Stimulated activated naive B cell treated with anti-CD40 and anti-IgM and Interleukin-4, amounts not matched to agents 10 μg/mL and 1 μg/mL and 100 μg/mL, for 72 hours (primary cell): ENCODE results near the gene ZNF391.
"Not testable (repeated sequence)": the region's sequence is repeated elsewhere in the genome, so short reads cannot be mapped to it uniquely, and the experiment has no call there.

Experiments used
- ATAC-seq, 2 donors: fragments of 150-1000 bp; cut with Tn5 transposase; replicated peaks; 2 replicates each; pipeline ENCODE4 v1.10.0; 2021; ENCODE audit warnings: moderate library complexity in 1 of 2
- DNase-seq: peaks from one replicate; pipeline ENCODE4 v3.0.0; 2021
- H3K27ac Mint-ChIP-seq: one replicate; pipeline ENCODE4 v1.8.0; 2022; ENCODE audit warnings: mild to moderate bottlenecking, mixed read lengths
- H3K27me3 Mint-ChIP-seq, 2 donors: one replicate each; pipeline ENCODE4 v1.8.0; 2022; ENCODE audit warnings: mixed read lengths in 2 of 2
- H3K36me3 Mint-ChIP-seq, 2 donors: one replicate each; pipeline ENCODE4 v1.8.0; 2022; ENCODE audit warnings: mixed read lengths in 2 of 2, mild to moderate bottlenecking in 1 of 2
- H3K4me1 Mint-ChIP-seq, 2 donors: one replicate each; pipeline ENCODE4 v1.8.0; 2022; ENCODE audit warnings: mixed read lengths in 2 of 2, mild to moderate bottlenecking in 1 of 2
- H3K4me3 Mint-ChIP-seq, 2 donors: one replicate each; pipeline ENCODE4 v1.8.0; 2022; ENCODE audit warnings: mild to moderate bottlenecking in 2 of 2, mixed read lengths in 2 of 2, moderate library complexity in 1 of 2
- H3K9me3 Mint-ChIP-seq, 2 donors: one replicate each; pipeline ENCODE4 v1.8.0; 2022; ENCODE audit warnings: mixed read lengths in 2 of 2, mild to moderate bottlenecking in 1 of 2

ZNF391 gene

DNA sequence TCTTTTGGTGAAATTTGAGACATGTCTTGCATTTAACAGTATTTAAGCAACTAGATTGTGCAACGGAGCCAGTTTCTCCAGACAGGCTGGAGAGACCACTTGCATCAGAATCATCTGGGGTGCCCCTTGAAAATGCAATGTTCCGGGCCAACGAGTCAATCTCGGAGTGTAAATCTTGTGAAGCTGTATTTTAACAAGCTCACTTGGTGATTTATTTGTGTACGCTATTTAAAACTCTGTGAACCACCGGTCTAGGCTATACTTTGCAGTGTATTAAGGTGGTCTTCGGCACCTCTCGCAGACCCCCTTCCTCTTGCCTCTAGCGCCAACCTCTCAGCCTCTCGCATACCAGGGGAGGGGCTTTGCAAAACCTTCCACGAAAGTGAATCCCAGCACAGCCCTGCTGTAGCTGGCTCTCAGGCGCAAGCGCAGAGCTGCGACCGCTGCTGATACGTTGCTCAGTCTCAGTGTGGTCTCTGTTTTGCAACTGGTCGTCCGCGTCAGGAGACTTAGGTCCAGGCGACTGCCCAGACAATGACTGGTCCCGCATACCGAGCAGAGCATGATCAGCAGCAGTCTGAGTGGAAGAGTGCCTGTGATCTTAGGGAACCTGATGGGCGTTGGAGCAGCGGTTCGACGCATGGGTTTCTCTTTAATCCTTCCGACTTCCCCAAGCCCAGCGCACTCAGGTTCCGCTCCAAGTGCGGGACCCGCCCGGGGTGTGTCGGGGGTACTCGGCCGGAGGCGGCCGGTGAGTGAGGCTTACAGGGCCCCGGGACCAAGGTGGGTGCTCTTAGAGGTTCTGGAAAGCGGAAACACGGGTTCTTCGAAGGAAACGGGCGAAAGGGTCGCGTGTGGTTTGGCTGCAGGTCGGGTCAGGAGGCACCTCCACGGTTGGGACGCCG lies at the start of gene ZNF391:
ZNF391 (plus strand) TSS at position 467 of the 905 bp plus-strand sequence. CDS start 11,612 bp downstream, outside the sequence.
- Mint-ChIP-seq H3K27me3 (peaks cover 1 to 16% of the 10 kb centered on the region in 2 donors), H3K36me3 (peaks cover under 1 to 2% of the 10 kb centered on the region in 2 donors), H3K27ac (peak within 1 kb of the TSS; percentile 97), H3K4me1 (peaks cover 4 to 12% of the 10 kb centered on the region in 2 donors), H3K9me3 (peaks cover 1 to 2% of the 10 kb centered on the region in 2 donors), H3K4me3 (peak within 1 kb of the TSS; percentile 91 to 98)
- DNase-seq (peak; percentile 77), ATAC-seq (peak; percentile 92 to 95)

GRCh38 chr6:27352850-27353249 lies 35.7 kb upstream of the ZNF391 start:
- Mint-ChIP-seq H3K4me3 (no peak overlapping the region), H3K27ac (no peak overlapping the region), H3K4me1 (no peaks in the 10 kb centered on the region), H3K9me3 (peaks cover 10 to 15% of the 10 kb centered on the region in 2 donors), H3K36me3 (peaks cover 0 to 1% of the 10 kb centered on the region in 2 donors), H3K27me3 (peaks cover 7 to 20% of the 10 kb centered on the region in 2 donors)
- no peak for DNase-seq
- no peak for ATAC-seq

DNA sequence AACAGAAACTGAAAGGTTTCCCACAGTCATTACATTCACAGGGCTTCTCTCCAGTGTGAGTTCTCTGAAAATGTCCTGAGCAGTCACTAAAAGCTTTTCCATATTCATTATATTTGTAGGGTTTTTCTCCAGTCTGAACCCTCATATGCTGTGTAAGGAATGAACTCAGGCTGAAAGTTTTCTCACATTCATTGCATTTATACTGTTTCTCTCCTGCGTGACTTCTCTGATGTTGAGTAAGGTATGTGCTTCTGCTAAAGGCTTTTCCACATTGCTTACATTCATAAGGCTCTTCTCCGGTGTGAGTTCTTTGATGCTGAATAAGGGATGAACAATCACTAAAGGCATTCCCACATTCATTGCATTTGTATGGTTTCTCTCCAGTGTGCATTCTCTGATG lies 29.8 kb upstream of the ZNF391 start:
- H3K36me3 Mint-ChIP-seq, result peaks cover 4 to 17% of the 10 kb centered on the region in 2 donors
- DNase-seq, result no peak
- H3K9me3 Mint-ChIP-seq, result peaks cover 29 to 34% of the 10 kb centered on the region in 2 donors

GRCh38 chr6:27359231-27359630 lies 29.3 kb upstream of the ZNF391 start:
- peaks cover 4 to 17% of the 10 kb centered on the region in 2 donors for H3K36me3 Mint-ChIP-seq
- H3K4me3 Mint-ChIP-seq, result no peak overlapping the region
- no peak for ATAC-seq
- H3K27ac Mint-ChIP-seq, result no peak overlapping the region
- H3K27me3 Mint-ChIP-seq, result peaks cover 4 to 20% of the 10 kb centered on the region in 2 donors
- no peaks in the 10 kb centered on the region for H3K4me1 Mint-ChIP-seq
- no peak for DNase-seq
- peaks cover 26 to 34% of the 10 kb centered on the region in 2 donors for H3K9me3 Mint-ChIP-seq

More for the DNA sequence above, 29.8 kb upstream of the ZNF391 start:
- no peak for ATAC-seq
- Mint-ChIP-seq H3K4me1 (no peaks in the 10 kb centered on the region), H3K27me3 (peaks cover 4 to 20% of the 10 kb centered on the region in 2 donors), H3K27ac (no peak overlapping the region), H3K4me3 (no peak overlapping the region)

DNA sequence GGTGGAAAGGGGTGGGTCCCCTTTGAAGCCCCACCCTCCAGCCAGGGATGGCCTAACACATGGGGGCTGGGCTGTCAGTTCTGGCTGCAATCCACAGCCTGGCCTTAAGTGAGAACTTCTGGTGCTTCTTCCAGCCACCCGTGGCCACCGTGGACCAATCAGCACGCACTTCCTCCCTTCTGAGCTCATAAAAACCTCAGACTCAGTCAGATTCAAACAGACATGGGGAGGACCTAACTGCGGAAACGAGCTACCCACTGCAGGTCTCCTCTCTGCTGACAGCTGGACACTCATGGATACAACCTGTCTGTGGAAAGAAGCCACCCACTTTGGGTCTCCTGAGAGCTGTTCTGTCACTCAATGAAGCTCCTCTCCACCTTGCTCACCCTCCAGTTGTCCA lies 20.4 kb upstream of the ZNF391 start:
- H3K27me3 Mint-ChIP-seq, result peaks cover 18 to 29% of the 10 kb centered on the region in 2 donors
- H3K4me3 Mint-ChIP-seq, result no peak overlapping the region
- H3K9me3 Mint-ChIP-seq, result peaks cover 10 to 18% of the 10 kb centered on the region in 2 donors
- no peak for ATAC-seq
- no peak for DNase-seq
- no peak overlapping the region for H3K27ac Mint-ChIP-seq
- H3K36me3 Mint-ChIP-seq, result peaks cover 4 to 19% of the 10 kb centered on the region in 2 donors
- no peaks in the 10 kb centered on the region for H3K4me1 Mint-ChIP-seq

GRCh38 chr6:27370391-27370790 lies 18.2 kb upstream of the ZNF391 start:
- Mint-ChIP-seq H3K9me3 (peaks cover 10 to 18% of the 10 kb centered on the region in 2 donors), H3K4me1 (peaks cover 9 to 14% of the 10 kb centered on the region in 2 donors), H3K36me3 (peaks cover 4 to 19% of the 10 kb centered on the region in 2 donors), H3K27ac (no peak overlapping the region), H3K4me3 (no peak overlapping the region), H3K27me3 (peaks cover 36 to 46% of the 10 kb centered on the region in 2 donors)
- no peak for ATAC-seq
- no peak for DNase-seq

DNA sequence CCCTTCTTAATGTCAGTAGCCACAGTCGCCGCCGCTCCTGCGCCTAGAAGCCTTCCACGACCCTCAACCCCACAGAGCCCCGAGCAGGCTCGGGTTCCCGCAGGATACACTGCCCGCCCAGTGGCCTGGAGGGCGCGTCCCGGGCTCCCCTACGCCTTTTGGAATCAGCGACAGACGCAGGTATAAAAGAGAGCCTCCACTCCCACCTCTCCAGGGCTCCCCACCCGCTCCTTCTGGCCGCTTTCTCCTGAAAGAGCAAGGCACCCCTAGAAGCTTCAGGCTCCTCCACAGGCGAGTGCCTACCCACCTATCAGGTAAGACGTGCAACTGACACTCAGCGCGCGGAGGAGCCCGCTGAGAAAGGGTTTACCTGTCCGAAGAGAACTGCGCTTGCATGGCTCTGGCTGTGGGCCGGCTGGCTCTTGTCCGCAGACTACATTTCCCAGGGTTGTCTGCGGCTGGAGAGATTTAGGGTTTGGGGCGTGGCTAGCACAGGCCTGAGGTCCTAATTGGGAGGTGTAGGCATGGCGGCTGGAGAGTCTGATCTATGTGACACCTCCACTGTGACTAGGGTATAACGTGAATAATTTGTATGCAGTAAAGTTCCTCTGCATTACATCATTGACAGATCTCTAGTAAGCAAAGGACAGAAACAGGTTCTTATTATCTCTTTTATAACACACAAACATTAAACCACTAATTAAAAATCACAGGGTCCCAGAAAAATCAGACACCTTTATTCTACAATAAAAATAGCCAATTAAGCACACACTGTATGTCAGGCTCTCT lies 13.5 kb upstream of the ZNF391 start:
- ATAC-seq, result peak; percentile 100
- Mint-ChIP-seq H3K4me3 (peak overlapping the region; percentile 85 to 93), H3K36me3 (peaks cover 0 to 2% of the 10 kb centered on the region in 2 donors), H3K27me3 (peaks cover 44% of the 10 kb centered on the region in 2 donors), H3K9me3 (peaks cover 0 to 3% of the 10 kb centered on the region in 2 donors), H3K27ac (no peak overlapping the region), H3K4me1 (peaks cover 12 to 18% of the 10 kb centered on the region in 2 donors)
- peak; percentile 74 for DNase-seq

- H3K27me3 Mint-ChIP-seq, result peaks cover 44 to 47% of the 10 kb centered on the region in 2 donors
- ATAC-seq, result no peak
- peak overlapping the region; percentile 85 to 93 for H3K4me3 Mint-ChIP-seq
- H3K9me3 Mint-ChIP-seq, result peaks cover 0 to 3% of the 10 kb centered on the region in 2 donors
- DNase-seq, result no peak
- peaks cover 12 to 18% of the 10 kb centered on the region in 2 donors for H3K4me1 Mint-ChIP-seq
- no peak overlapping the region for H3K27ac Mint-ChIP-seq
- peaks cover 0 to 2% of the 10 kb centered on the region in 2 donors for H3K36me3 Mint-ChIP-seq
Observed at GRCh38 chr6:27375613-27376079, 12.9 kb upstream of the ZNF391 start.

DNA sequence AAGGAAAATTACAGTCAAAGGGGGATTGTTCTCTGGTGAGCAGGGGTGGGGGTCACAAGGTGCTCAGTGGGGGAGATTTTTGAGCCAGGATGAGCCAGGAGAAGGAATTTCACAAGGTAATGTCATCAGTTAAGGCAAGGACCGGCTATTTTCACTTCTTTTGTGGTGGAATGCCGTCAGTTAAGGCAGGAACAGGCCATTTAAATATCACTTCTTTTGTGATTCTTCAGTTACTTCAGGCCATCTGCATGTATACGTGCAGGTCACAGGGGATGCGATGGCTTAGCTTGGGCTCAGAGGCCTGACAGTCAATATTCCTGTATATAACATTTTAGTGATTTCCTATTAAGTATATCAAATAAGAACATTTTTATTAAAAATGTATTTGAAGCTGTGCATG lies 10.2 kb upstream of the ZNF391 start:
- not testable (repeated sequence) for H3K36me3 Mint-ChIP-seq, H3K27ac Mint-ChIP-seq, DNase-seq, ATAC-seq, H3K4me3 Mint-ChIP-seq
- Mint-ChIP-seq H3K27me3 (peaks cover 37 to 45% of the 10 kb centered on the region in 2 donors), H3K4me1 (peaks cover 12 to 18% of the 10 kb centered on the region in 2 donors), H3K9me3 (peaks cover 10% of the 10 kb centered on the region in 2 donors)

DNA sequence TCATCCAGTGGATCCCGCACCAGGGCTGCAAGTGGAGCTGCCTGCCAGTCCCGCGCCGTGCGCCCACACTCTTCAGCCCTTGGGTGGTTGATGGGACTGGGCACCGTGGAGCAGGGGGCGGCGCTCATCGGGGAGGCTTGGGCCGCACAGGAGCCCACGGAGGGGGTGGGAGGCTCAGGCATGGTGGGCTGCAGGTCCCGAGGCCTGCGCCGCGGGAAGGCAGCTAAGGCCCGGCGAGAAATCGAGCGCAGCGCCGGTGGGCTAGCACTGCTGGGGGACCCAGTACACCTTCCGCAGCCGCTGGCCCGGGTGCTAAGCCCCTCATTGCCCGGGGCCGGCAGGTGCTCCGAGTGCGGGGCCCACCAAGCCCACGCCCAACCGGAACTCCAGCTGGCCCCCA lies 7.6 kb upstream of the ZNF391 start:
- H3K36me3 Mint-ChIP-seq, DNase-seq: not testable (repeated sequence)
- H3K27me3 Mint-ChIP-seq, result peaks cover 32 to 37% of the 10 kb centered on the region in 2 donors

DNA sequence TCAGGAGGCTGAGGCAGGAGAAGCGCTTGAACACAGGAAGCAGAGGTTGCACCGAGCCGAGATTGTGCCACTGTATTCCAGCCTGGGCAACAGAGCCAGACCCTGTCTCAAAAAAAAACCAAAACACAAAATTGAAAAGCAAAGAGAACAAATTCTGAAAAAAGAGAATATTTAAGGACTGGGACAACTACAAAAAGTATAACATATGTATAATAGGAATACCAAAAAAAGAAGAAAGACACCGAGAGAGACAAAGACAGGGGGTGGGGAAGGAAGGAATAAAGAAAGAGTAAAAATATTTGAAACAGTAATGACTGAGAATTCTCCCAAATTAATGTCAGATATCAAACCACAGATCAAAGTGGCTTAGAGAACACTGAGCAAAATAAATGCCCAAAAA lies 5.5 kb upstream of the ZNF391 start:
- Mint-ChIP-seq H3K27me3 (peaks cover 26 to 36% of the 10 kb centered on the region in 2 donors), H3K9me3 (peaks cover 10 to 13% of the 10 kb centered on the region in 2 donors)
- no peak for ATAC-seq

More for the DNA sequence above, 7.6 kb upstream of the ZNF391 start:
- not testable (repeated sequence) for H3K4me3 Mint-ChIP-seq, H3K27ac Mint-ChIP-seq, H3K4me1 Mint-ChIP-seq, ATAC-seq
- peaks cover 10 to 13% of the 10 kb centered on the region in 2 donors for H3K9me3 Mint-ChIP-seq

DNA sequence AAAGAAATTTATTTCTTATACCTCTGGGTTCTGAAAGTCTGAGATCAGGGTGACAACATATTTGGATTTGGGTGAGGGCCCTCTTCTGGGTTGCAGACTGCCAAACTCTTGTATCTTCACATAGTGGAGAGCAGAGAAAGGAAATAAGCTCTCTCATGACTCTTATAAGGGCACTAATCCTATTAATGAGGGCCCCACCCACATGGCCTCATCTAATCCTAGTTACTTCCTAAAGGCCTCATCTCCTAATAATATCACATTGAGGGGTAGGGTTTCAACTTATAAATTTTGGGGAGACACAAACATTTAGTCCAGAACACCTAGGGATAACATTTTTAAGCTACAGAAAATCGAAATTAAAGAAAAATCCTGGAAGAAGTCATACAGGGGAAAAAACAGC lies 5.1 kb upstream of the ZNF391 start:
- H3K4me1 Mint-ChIP-seq, result peaks cover 0 to 2% of the 10 kb centered on the region in 2 donors
- ATAC-seq, result no peak
- no peak overlapping the region for H3K27ac Mint-ChIP-seq
- H3K9me3 Mint-ChIP-seq, result peaks cover 10 to 13% of the 10 kb centered on the region in 2 donors
- no peak overlapping the region for H3K4me3 Mint-ChIP-seq
- no peak for DNase-seq
- H3K36me3 Mint-ChIP-seq, result peaks cover 3 to 9% of the 10 kb centered on the region in 2 donors
- H3K27me3 Mint-ChIP-seq, result peaks cover 22 to 31% of the 10 kb centered on the region in 2 donors

More for the DNA sequence above, 5.5 kb upstream of the ZNF391 start:
- Mint-ChIP-seq H3K4me3 (no peak overlapping the region), H3K36me3 (peaks cover 3 to 9% of the 10 kb centered on the region in 2 donors), H3K4me1 (peaks cover 0 to 2% of the 10 kb centered on the region in 2 donors), H3K27ac (no peak overlapping the region)
- DNase-seq, result no peak

GRCh38 chr6:27392623-27393022 lies 4.1 kb downstream of the ZNF391 start:
- Mint-ChIP-seq H3K27ac (no peak overlapping the region), H3K36me3 (peaks cover 18 to 22% of the 10 kb centered on the region in 2 donors), H3K4me3 (no peak overlapping the region), H3K4me1 (peaks cover 4 to 12% of the 10 kb centered on the region in 2 donors), H3K27me3 (no peaks in the 10 kb centered on the region), H3K9me3 (peaks cover 5 to 6% of the 10 kb centered on the region in 2 donors)
- DNase-seq, result no peak
- no peak for ATAC-seq

DNA sequence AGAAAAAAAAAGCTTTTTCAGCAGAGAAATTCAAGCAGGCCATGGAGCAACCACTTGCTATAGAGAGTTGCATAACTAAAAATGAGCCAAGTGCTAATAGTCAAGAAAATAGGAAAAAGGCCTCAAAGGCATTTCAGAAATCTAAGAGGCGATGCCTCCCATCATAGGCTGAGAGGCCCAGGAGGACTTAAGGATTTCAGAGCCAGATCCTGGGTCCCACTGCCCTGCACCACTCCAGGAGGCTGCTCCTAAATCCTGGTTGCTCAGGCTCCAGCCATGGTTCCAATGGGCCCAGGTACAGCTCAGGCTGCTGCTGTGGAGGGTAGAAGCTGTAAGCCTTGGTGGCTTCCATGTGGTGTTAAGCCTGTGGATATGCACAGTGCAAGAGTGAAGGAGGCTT lies 5.5 kb downstream of the ZNF391 start:
- Mint-ChIP-seq H3K4me3 (no peak overlapping the region), H3K4me1 (peaks cover 2 to 7% of the 10 kb centered on the region in 2 donors), H3K9me3 (peaks cover 5 to 7% of the 10 kb centered on the region in 2 donors), H3K27ac (no peak overlapping the region), H3K27me3 (no peaks in the 10 kb centered on the region), H3K36me3 (peaks cover 28 to 35% of the 10 kb centered on the region in 2 donors)
- ATAC-seq (no peak), DNase-seq (no peak)
